Measurements from ENCODE around the gene F12. TPM values are rescaled to one million over a fixed set of nuclear protein-coding genes. Genes with fewer than 3 reads are reported as not detected.
A peak's percentile ranks its signal among the peaks of the same experiment; 100 is the strongest.

The F12 gene
- total RNA-seq, 1 donor from 2014 or later: 5.8 TPM

DNA sequence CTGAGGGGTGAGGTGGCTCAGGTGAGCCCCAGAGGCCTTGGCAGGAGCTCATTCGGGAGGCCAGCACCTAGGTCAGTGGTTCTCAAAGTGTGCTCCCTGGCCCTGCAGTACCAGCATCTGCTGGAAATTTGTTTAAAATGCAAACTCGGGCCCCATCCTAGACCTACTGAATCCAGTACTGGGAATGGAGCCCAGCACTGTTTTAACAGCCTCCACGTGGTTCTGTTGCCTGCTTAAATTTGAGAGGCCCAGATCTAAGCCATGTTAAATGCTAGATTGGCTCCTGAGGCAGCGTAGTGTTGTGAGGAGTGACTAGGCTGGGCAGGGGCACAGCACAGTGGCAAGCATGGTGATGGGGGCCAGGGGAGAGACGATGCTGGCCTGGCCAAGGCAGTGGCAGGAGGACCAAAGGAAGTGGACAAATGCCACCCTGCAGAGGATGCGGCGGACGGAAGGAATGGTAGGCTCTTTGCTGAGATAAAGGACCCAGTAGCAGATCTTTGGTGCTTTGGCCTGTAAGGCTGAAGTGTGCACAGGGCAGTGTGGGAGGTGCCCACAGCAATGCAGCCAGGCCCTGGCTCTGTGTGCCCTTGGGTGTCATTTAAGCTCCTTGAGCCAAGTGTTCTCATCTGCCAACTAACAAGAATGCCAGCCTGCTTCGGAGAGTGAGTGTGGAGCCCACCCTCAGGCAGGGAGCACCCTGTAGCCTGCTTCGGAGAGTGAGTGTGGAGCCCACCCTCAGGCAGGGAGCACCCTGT is 41.5 kb upstream of the F12 start:
- DNase-seq (ENCODE audit: low spot score): no peak
- intact Hi-C loops (cut with micrococcal nuclease): no loop called here
- Mint-ChIP-seq H3K9me3 (no peaks in the 10 kb centered on the region), H3K36me3 (ENCODE audit: low read depth) (no peaks in the 10 kb centered on the region), H3K27me3 (ENCODE audit: low read depth) (peaks cover 10% of the 10 kb centered on the region), H3K4me3 (ENCODE audit: low read depth) (no peak overlapping the region), H3K27ac (no peak overlapping the region), H3K4me1 (ENCODE audit: low read depth) (peaks cover 20% of the 10 kb centered on the region)

DNA sequence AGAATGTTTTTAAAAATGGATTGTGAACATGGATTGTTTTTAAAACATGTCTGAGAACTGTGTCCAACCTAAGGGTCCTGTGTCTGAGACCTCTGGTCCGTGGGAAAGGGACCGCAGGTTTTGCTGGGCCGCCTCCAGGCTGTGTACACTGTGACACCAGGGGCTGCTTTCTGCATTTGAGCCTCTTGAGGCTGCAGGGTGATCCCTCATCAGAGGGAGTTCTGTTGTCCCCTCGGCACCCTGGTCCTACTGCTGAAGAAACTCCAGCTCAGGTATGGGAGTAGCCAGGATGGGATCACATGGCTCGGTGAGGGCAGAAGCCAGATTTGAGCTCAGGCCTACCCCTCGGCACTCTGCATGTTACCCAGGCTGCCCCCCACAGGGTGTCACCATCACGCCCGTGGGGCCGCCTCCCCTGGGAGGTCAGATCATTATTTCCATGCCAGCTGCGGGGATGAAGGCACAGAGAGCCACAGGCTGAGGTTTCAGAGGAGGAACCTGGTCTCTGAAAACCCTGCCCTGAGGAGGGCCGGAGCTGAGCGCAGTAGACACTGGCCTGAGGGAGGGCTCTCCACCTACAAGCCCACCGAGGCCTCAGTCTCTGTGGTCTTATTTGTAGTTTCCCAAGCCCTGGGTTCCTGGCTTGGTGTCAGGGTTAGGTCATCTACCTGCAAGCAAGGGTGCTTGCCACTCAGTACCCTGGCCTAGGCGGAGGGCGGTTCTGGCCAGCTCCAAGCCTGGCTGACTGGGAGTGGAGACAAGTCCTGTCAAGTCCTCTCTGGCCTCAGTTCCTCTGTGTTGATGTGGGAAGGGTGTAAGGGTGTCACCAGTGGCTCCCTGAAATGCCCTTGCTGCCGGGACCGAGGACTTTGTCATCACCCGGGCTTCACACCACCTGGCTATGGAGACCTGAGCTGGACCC is 40.0 kb upstream of the F12 start:
- Mint-ChIP-seq H3K27ac (no peak overlapping the region), H3K9me3 (no peaks in the 10 kb centered on the region), H3K27me3 (ENCODE audit: low read depth) (peaks cover 10% of the 10 kb centered on the region), H3K4me3 (ENCODE audit: low read depth) (no peak overlapping the region), H3K36me3 (ENCODE audit: low read depth) (no peaks in the 10 kb centered on the region), H3K4me1 (ENCODE audit: low read depth) (peaks cover 35% of the 10 kb centered on the region)
- intact Hi-C loops (cut with micrococcal nuclease): no loop called here
- no peak for DNase-seq (ENCODE audit: low spot score)

DNA sequence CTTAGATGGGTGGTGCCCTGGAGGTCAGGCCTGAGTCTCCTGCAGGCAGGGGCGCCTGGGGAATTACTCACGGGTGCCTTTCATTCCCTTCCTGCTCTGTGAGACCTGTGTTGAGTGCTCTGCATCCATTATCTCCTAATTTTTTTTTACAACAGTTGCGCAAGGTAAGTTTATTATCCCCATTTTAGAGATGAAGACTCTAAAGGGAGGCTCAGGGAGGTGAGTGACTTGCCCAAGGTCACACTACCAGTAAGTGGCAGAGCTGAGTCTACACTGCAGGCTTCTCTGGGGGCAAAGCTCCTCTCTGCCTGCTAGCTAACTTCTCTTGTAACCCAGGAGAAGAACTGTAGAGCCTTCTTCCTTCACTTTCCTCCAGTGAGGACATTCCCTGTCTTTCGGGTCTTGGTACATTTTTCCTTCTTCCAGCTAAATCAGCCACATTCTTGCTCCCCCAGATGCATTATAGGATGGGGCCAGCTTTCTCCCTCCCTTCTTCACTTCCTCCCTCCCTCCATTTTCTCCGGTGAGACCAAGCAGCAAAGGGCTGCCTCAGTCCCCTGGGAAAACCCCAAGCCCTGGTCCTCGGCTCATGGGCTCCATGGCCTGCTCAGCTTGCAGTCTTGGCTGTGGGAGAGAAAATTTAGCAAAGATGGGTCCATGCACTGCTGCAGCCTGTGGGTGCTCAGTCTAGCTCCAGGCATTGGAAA is 39.0 kb upstream of the F12 start:
- intact Hi-C loops (cut with micrococcal nuclease): no loop called here
- Mint-ChIP-seq H3K4me3 (ENCODE audit: low read depth) (peak overlapping the region; percentile 52), H3K4me1 (ENCODE audit: low read depth) (peaks cover 35% of the 10 kb centered on the region), H3K27me3 (ENCODE audit: low read depth) (peaks cover 5% of the 10 kb centered on the region), H3K36me3 (ENCODE audit: low read depth) (no peaks in the 10 kb centered on the region), H3K9me3 (no peaks in the 10 kb centered on the region), H3K27ac (peak overlapping the region; percentile 50)
- no peak for DNase-seq (ENCODE audit: low spot score)

DNA sequence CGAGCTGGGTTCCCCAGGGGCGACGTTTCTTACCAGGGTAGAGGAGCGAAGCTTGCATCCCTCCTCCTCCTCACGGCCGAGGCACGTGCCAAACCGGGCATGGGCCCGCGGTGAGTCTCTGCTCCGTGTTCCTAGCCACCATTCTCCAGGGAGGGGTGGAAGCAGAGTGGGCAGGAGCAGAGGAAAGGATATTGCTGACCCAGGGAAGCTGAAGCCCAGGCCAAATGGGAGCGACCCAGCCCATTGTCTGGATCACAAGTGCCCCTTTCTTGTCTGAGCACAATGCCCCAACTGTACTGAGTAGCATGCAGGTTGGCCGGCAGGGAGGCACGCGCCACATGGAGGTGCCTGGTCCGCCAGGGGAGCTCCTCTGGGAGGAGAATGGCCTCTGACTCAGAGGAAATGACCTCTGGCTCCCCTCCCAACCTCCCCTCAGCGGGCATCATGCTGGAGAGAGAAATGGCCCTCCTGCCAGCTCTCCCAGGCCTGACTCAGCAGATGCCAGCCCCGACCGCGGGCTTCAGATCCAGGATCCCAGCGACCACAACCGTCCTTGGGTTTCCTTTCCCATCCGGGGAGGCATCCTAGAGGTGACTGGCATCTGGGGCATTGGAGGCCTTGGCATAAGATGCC is 38.4 kb upstream of the F12 start:
- no peaks in the 10 kb centered on the region for H3K9me3 Mint-ChIP-seq
- H3K4me3 Mint-ChIP-seq (ENCODE audit: low read depth): peak overlapping the region; percentile 52
- intact Hi-C loops (cut with micrococcal nuclease): loop anchor here (2.0 kb wide), 1 partner anchor 19 kb away; no protein-coding TSS in a partner anchor
- no peak for DNase-seq (ENCODE audit: low spot score)
- H3K27ac Mint-ChIP-seq: no peak overlapping the region
- peaks cover 2% of the 10 kb centered on the region for H3K27me3 Mint-ChIP-seq (ENCODE audit: low read depth)
- H3K36me3 Mint-ChIP-seq (ENCODE audit: low read depth): peaks cover 3% of the 10 kb centered on the region
- H3K4me1 Mint-ChIP-seq (ENCODE audit: low read depth): peaks cover 32% of the 10 kb centered on the region

DNA sequence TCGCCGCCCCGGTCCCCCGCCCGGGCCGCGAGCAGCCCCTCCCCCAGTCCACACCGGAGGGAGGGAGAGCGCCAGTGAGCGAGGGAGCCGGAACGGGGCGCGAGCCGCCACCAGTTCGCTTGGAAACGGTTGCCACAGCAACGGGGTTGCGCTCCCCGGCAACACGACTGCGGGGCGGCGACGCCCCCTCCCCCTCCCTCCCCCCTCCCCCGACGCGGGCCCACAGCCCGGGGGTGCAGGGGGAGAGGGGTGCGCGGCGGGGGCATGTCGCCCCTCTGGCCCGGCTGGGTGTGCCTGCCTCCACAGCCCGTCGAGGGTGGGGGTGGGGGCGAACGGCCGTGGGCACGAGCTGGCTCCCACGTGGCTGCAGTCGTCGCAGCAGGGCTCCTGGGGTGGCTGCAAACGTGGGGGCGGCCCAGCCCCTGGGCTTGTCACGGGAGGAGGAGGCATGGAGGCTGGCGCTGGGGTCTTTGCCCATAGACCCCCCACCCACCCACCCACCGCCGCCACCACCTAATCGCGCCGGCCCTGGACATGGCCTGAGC is 37.8 kb upstream of the F12 start:
- Mint-ChIP-seq H3K9me3 (no peaks in the 10 kb centered on the region), H3K4me1 (ENCODE audit: low read depth) (peaks cover 31% of the 10 kb centered on the region), H3K27me3 (ENCODE audit: low read depth) (peaks cover 2% of the 10 kb centered on the region), H3K27ac (no peak overlapping the region), H3K4me3 (ENCODE audit: low read depth) (peak overlapping the region; percentile 20), H3K36me3 (ENCODE audit: low read depth) (peaks cover 9% of the 10 kb centered on the region)
- peak; percentile 71 for DNase-seq (ENCODE audit: low spot score)
- intact Hi-C loops (cut with micrococcal nuclease): loop anchor here (2.0 kb wide), 1 partner anchor 18 kb away; no protein-coding TSS in a partner anchor

DNA sequence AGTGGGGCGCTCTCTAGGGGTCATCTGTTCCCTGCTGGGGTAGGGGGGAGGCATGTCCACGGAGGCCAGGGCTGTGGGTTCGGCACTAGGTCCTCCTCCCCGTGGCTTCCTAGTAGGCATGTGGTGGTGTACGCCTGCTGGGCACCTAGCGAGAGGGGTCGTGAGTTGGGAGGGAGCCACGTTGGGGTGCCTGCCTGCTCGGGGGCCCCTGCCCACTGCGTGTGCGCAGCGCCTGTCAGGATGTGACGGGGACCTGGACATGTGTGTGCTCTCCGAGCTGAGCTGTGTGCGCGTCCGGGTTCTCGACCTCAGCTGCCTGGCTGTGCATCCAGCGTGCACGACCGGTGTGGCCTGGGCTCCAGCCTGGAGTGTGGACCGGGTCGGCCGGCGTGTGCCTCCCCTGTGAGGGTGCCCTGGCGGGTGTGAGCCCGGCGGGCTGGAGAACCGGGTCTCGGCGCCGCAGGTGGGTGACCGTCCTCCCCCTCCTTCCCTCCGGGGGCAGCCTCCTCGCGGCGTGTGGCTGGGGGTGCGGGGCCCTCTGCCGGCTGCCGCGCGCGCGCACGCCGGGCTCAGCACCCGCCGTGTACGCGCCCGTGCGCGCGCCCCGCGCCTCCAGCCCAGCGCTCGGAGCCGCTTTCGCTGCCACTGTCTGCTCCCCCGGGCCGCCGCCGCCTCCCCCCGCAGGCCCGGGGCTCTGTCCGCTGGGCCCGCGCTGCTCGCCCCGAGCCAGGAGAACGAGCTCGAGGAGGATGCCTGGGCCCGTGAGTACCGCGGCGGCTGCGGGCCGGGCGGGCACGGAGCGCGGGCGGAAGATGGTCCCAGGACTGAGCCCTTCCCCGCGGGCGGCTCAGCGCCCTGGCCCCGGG is 37.1 kb upstream of the F12 start, which contains the start of gene PRR7:
TSS of gene PRR7 (plus strand) at position 615 of the 866 bp plus-strand sequence. CDS start 8,254 bp downstream, outside the sequence.
- DNase-seq (ENCODE audit: low spot score): peak; percentile 69
- Mint-ChIP-seq H3K27ac (peak within 1 kb of the TSS; percentile 88), H3K4me3 (ENCODE audit: low read depth) (peak within 1 kb of the TSS; percentile 73), H3K4me1 (ENCODE audit: low read depth) (peaks cover 31% of the 10 kb centered on the region), H3K36me3 (ENCODE audit: low read depth) (peaks cover 15% of the 10 kb centered on the region), H3K27me3 (ENCODE audit: low read depth) (peaks cover 2% of the 10 kb centered on the region), H3K9me3 (no peaks in the 10 kb centered on the region)
- intact Hi-C loops (cut with micrococcal nuclease): loop anchor here (2.0 kb wide), 1 partner anchor 18 kb away; no protein-coding TSS in a partner anchor

DNA sequence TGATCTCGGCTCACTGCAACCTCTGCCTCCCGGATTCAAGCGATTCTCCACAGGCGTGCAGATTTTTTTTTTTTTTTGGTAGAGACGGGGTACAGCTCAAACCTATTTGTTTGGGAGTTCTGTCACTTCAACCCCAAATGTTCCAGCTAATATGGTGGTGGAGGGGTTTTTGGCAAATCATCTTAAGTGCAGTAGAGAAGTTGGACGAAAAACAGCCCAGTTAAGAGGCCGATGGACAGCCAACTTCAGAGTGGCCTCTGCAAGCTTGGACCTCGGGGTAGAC is 36.5 kb upstream of the F12 start:
- no peak for DNase-seq (ENCODE audit: low spot score)
- Mint-ChIP-seq H3K4me1 (ENCODE audit: low read depth) (peaks cover 31% of the 10 kb centered on the region), H3K27ac (peak overlapping the region; percentile 88), H3K27me3 (ENCODE audit: low read depth) (peaks cover 2% of the 10 kb centered on the region), H3K36me3 (ENCODE audit: low read depth) (peaks cover 17% of the 10 kb centered on the region), H3K9me3 (no peaks in the 10 kb centered on the region), H3K4me3 (ENCODE audit: low read depth) (peak overlapping the region; percentile 73)
- intact Hi-C loops (cut with micrococcal nuclease): loop anchor here (2.0 kb wide), 1 partner anchor 17 kb away; no protein-coding TSS in a partner anchor

DNA sequence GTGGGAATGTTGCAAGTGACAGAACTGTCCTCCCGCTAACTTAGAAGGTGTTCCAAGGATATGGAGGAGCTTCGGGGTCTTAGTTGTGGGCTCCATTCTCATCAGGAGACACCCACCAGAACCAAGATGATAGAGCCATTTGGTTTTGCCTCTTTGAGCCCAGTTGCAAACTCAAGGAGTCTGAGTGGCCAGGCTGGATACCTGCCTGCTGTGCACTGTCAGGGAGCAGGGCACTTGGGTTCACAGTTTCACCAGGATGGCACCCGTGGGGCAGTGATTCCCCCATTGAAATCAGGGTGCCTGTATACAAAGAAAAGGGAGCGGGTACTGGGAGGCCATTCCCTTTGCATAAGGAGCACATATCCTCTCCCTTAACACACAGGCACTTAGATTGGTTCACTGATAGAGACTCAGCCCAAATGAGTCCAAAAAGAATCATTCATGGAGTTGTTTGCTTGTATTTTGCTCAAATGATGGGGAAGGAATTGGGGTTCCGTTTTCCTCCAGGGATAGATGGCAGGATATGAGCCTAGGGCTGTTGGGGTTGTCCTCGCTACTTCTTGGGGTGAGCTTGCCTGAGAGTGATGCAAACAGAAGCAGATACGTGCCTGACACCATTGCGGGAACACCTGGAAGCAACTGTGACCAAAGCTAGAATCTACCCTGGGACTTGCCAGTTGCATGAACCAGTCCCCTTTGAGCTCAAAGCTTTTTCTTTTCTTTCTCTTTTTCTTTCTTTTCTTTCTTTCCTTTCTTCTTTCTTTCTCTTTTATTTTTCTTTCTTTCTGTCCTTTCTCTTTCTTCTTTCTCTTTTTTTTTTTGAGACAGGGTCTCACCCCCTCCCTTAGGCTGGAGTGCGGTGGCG is 35.9 kb upstream of the F12 start:
- peaks cover 22% of the 10 kb centered on the region for H3K36me3 Mint-ChIP-seq (ENCODE audit: low read depth)
- peaks cover 2% of the 10 kb centered on the region for H3K27me3 Mint-ChIP-seq (ENCODE audit: low read depth)
- intact Hi-C loops (cut with micrococcal nuclease): no loop called here
- H3K4me3 Mint-ChIP-seq (ENCODE audit: low read depth): peak overlapping the region; percentile 73
- H3K27ac Mint-ChIP-seq: peak overlapping the region; percentile 88
- H3K4me1 Mint-ChIP-seq (ENCODE audit: low read depth): peaks cover 32% of the 10 kb centered on the region
- H3K9me3 Mint-ChIP-seq: no peaks in the 10 kb centered on the region
- DNase-seq (ENCODE audit: low spot score): no peak

DNA sequence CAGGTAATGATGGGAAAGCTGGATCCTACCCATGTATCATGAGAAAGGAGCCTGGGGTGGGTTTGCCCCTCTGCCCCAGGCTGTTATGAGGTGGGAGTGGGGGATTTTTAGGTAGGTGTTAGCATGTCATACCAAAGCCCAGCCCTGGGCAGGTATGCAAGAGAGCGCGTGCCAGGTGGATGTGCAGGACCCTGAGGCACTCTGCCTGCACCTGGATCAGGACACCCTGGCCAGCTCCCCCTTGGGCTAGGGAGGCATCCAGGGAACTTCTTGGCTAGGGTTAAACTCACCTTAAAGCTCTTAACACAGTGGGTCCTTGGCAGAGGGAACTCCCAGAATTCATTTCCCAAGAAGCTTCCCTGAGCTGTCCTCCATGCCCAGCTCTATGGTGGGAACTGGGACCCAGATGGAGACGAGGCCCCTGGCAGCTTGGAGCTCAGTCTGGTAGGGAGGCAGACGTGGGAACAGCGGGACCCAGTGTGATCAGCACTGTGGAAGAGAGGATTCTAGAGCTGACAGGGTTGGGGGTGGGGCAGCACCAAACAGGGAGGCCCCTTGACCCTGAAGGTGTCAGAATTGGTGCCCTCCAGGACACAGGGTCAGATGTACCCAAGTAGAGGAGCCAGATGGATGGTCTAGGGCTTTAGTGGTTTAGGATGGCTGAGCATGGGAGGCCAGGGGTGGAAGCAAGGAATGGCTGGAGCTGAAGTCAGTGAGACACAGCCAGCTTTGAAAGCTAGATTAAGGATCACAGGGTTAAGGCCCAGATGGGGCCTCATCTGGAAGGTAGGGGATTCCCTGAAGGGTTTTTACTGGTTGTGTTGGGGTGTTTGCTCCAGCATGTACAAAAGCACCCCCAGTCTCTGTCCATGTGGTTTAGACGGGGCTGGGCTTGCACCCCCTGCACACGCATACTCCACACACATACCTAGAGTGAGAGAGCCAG is 35.0 kb upstream of the F12 start:
- no peak for DNase-seq (ENCODE audit: low spot score)
- H3K4me3 Mint-ChIP-seq (ENCODE audit: low read depth): peak overlapping the region; percentile 47
- H3K36me3 Mint-ChIP-seq (ENCODE audit: low read depth): peaks cover 31% of the 10 kb centered on the region

More for the DNA sequence above, 35.0 kb upstream of the F12 start:
- Mint-ChIP-seq H3K9me3 (no peaks in the 10 kb centered on the region), H3K27ac (peak overlapping the region; percentile 73), H3K4me1 (ENCODE audit: low read depth) (peaks cover 41% of the 10 kb centered on the region), H3K27me3 (ENCODE audit: low read depth) (peaks cover 2% of the 10 kb centered on the region)
- intact Hi-C loops (cut with micrococcal nuclease): loop anchor here (1.0 kb wide), 1 partner anchor 10 kb away; no protein-coding TSS in a partner anchor

Measured in activated T-helper 2 cell treated with anti-CD3 and anti-CD28 coated beads, Interferon-gamma antibody, Interleukin-2, Interleukin-4, amounts not matched to agents 10 μg/mL and 5 μg/mL and 100 μg/mL, durations not matched to agents 14 hours and 24 hours and 36 hours (primary cell).